Activated CD8-positive, alpha-beta memory T cell treated with anti-CD3 and anti-CD28 coated beads for 36 hours (primary cell): Measurements from ENCODE around the gene BCAS3. TPM values are rescaled to one million over a fixed set of nuclear protein-coding genes. Genes with fewer than 3 reads are reported as not detected.
"Not testable (repeated sequence)": the region's sequence is repeated elsewhere in the genome, so short reads cannot be mapped to it uniquely, and the experiment has no call there.

Source experiments
- CTCF ChIA-PET: fragments of 350-600 bp; sonication (Branson Sonifier 250); formaldehyde crosslinking; loops from one replicate; lab custom pipeline; 2021; ENCODE audit warnings: antibody characterized with exemption; lab: Charles Lee
- POLR2A ChIA-PET: fragments of 350-600 bp; sonication (Branson Sonifier 250); formaldehyde crosslinking; loops from one replicate; lab custom pipeline; 2021; ENCODE audit warnings: antibody characterized with exemption; lab: Charles Lee
- total RNA-seq, 2 experiments: library from RNA; stranded (reverse); gene quantifications; one replicate each; pipeline ENCODE4 v1.2.3, GENCODE V29; 2021

BCAS3 gene
- total RNA-seq, 2 experiments from 2014 or later = 6.9 to 9.3 TPM

DNA sequence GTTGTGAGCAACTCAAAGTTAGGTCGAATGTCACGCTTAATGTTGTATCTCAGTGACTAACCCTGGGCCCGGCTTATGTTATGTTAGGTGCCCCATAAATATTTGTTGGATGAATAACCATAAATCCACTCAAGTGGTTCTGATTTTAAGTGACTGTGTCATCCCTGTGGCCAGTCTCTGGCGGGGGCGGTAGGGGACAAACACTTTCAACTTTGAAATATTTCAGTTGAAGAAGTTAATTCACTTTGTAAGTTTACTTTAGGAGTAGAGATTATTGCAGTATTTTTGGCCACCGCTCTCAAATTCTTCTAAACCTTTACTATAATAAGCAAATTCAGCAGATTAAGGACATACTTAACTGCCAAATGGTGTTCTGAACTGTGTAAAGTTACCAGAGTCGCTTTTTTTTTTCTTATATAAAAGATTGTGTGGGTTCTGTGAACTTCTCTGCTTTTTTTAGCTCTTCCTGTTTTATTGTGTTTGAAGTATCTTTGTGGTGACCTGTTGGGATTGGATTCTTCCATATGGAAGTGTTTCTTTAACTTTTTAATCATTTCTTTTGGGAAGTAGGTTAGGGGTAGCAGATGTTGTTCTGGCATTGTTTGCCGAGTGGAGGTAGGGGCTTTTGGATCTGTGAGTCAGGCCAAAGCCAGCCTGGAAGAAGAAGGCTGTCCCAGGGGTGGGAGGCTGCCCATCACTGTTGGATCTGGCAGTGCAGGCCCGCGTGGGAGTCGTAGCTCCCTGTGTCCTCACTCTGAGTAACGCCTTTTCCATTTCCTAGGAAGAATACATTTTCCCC is 660.5 kb downstream of the BCAS3 start:
- CTCF ChIA-PET = no interaction called here
- POLR2A ChIA-PET = no interaction called here

DNA sequence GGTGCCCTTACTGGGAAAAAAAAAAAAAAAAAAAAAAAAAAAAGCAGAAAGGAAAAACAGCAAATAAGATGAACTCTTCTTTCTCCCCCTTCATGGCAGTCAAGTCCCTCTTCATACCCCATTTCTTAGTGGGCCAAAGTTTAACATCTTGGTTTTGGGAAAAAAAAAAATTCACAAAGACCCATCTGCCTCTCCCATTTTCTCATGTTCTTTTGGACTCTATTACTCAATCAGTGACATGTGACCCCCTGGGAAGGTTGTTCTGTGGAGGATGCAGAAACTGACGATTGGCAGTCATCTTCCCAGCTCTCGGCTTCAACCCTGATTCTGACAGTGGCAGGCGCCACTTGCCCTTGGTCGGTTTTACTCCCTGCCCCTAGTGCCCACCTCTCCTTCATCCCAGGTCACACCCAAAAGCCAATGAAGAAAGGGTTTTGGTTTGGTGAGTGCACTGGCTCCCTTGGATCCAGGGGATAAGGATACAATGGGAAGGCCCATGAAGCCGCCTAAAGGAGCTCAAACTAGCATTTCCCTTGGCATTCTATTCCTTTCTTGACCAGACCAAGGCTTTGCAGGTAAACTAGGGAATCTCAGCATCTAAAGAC is 661.3 kb downstream of the BCAS3 start:
- ChIA-PET CTCF (no interaction called here), POLR2A (no interaction called here)

DNA sequence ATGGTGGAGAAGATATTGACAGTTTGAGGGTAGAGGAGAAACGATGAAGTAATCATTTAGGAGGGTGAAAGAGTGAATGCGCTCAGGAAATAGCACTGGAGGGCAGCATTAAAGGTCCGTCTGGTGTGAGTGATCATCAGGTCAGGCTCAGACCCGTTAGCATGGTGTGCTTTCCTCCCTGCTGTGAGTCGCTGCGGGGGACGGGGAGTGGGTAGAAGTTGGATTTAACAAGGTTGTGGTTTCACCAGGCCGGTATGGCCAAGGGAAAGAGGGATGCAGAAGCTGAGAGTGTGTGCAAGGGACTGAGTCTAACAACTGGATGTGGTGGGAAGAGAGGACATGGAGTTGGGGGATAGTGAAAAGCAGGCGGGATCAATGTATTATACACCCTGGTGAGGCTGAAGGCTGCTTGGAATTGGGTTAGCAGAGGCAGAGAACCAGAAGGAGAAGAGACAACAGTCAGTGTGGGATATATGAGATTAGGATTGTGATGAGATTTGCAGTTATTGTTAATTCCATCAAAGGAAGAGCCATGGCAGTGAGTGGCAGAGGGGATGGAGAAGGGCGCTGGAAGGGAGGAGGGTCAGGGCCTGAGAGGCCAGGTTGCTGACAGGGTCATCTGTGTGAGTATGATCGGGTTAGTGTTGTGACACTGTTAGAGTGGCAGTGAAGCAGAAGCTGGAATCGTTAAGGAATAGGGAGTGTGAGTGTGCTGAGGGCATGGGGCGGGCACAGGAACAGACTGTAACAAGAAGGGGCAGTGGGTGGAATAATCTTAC is 663.0 kb downstream of the BCAS3 start:
- POLR2A ChIA-PET = no interaction called here
- CTCF ChIA-PET = no interaction called here

DNA sequence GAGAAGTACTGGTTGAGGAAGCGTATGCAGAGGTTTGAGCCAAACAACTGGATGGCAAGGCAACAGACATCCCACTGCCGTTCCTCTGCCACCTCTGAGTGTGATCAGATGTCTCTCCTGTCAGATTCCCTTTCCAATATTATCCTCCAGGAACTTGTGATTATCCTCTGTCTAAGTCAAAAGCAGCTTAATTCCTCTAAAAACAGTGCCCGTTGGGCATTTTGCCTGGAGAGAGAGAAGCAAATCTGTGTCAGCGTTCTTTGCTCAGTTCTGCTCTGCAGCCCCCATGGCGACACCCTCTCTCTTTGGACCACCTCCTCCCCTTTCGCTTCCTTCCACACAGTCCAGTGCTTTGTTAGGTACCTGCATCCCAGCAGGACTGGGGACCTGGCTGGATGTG is 665.9 kb downstream of the BCAS3 start:
- ChIA-PET CTCF (no interaction called here), POLR2A (no interaction called here)

DNA sequence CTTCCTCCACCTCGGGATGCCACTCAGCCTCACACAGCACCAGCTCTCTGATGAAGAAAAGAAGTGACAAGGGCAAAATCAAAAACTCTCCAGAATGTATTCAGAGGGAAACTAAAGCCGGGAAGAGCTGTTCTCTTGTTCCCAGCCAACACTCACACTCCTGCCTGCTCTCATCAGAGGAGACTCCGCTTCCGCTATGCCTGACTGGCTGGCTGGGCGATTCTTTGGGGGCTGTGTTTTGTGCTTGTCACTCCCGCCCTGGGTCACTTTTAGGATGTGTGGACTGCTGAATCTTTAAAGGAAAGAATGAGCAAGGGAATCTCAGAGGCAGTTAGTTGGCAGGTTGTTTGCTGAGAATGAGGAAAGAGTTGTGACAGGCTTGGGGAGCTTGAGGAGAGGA is 667.4 kb downstream of the BCAS3 start:
- ChIA-PET POLR2A (interaction anchor here (0.7 kb wide), 1 partner anchor 19 kb away, joined by 3 read pairs; no protein-coding TSS in a partner anchor), CTCF (no interaction called here)

DNA sequence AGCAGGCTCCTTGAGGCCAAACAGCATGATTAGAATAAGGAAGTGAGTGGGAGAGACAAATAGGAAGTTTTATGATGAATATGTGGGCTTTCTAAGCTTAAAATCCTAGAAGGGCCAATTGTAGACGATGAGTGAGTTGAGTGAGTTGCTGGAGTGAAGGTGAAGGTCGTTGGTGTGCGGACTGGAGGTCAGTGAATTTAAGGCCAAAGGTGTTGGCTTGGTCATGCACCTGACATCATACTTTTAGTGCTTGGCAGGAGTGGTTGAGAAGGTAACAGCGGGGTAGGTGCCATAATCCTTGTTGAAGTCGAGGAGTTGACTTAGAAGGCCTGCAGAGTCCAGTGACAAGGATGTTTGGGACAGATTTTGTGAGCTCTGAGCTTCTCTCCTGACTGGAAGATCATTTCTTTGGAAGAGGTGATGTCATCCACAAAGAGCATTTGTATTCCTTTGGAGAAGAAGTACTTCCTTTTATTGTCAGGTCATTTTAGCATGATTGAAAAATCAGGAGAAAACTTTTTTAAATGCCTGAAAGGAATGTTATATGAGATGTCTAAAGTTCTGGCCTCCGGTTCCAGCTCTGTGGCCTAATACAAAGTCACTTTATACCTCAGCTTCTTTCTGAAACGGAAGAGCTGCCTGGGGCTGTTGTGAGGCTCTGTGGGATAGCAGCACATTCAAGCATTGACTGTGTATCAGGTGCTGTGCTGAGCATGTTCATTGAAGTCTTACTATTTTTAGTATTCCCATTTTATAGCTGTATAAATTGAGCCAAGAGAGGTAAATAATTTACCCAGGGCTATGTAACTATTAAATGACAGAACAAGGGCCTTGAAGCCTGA is 668.4 kb downstream of the BCAS3 start:
- POLR2A ChIA-PET = interaction anchor here (0.7 kb wide), 1 partner anchor 18 kb away, joined by 3 read pairs; no protein-coding TSS in a partner anchor
- CTCF ChIA-PET = no interaction called here

DNA sequence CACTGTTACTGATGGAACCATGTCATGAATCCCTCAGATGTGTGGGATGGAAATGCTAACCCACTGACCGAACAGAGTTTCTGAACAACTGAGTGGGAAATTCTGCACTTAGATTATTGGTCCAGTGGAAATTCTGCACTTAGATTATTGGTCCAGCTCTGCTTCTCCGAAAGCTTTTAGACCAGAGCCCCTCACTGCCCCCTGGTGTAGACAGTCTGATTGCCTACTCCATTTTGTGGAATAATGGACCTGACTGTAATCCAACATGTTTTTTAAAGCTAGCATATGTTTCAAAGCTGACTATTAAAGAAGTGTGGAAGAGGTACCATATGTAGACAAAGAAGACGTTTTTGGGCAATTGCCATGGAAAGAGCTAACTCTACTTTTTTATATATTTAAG is 671.7 kb downstream of the BCAS3 start:
- CTCF ChIA-PET = no interaction called here
- POLR2A ChIA-PET = no interaction called here

DNA sequence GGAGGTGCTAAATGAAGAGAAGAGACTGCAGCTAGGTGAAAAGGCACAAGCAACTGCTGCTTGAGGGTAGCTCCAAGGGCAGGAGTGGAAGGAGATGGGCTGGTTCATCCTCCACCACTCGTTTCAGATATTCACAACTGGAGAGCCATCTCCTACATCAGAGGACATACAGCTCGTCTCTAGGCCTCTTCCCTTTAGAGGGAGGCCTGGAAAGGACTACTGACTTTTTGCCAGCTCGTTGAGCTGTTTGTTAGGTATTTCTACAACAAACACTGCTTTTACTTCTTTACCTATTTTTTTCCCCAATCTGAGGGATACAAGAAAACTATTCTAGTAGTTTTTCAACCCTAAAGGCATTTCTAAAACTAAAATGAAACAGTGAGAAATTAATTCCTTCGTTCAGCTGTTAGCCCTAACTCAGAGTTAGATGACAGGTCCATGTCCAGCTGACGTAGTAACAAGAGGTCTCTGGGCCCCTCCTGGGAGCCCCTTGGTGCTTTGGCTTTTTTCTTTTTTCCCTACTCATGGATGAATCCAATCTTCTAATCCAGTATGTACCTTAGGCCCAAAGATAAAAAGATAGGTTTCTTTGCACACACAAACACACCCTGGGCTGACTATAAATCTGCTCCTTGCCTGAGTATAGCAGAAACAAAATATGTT is 674.2 kb downstream of the BCAS3 start:
- POLR2A ChIA-PET = no interaction called here
- CTCF ChIA-PET = no interaction called here

DNA sequence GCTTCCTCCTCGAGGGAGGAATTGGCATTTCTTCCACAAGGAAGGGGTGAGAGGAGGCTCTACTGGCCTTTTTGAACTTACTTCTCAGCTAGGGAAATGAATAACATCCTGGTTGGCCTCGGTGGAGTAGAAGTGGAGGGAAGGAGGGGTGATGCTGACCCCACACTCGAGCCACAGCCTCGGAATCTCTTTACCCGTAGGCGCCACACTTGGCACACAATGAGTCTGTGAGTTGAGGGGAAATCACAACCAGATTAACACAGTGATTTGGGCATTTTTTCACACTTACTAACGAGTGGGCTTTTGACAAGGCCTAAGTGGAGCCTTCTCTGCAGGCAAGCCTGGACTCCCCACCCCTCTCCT is 674.7 kb downstream of the BCAS3 start:
- ChIA-PET CTCF (no interaction called here), POLR2A (no interaction called here)

DNA sequence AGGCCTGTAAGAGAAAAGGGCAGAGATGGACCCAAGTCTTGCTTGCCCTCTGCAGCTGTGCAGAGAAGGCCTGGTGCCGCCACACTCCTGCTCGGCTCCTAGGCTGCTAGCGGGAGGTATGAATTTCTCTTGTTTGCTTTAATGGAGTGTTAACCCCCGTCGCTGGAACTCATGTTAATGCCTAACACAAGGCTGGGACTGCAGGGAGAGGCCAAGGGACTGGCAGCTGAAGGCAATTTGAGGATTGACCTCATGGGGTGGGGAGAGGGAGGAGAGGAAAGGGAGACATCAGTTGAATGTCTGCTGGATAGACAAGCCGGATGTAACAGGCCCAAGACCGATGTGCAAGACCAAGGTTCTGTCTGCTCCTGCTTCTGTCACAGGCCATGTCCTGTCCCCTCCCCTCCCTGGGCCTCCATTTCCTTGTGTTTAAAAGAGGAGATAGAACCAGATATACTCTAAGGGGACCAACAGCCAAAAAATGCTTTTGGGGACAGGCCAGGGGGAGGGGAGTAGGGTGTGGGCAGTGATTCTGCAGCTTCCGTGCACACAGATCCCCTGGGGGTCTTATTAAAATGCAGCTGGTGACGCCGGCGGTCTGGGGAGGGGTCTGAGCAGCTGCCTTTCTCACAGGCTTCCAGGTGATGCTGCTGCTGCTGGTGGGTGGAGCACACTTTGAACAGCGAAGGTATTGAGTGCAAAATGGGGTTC is 675.3 kb downstream of the BCAS3 start:
- POLR2A ChIA-PET = no interaction called here
- CTCF ChIA-PET = no interaction called here

DNA sequence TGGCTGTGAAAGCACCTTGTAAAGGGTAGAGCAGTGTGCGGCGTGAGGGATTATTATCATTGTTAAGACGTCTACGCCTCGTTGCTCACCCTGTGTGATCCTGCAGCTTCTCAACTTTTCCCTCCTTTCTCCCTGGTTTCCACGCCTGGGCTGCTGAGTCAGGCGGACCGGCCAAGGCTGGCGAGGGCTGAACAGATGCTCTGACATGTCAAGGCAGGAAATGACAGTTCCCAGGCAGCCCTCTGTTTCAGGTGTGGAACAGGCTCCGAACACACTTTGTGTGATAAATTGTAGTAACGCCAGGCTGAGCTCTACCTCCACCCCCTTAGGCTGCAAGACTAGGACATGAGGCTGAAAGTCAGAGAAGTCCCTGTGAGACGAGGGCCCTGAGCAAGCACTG is 676.0 kb downstream of the BCAS3 start:
- ChIA-PET POLR2A (no interaction called here), CTCF (no interaction called here)

DNA sequence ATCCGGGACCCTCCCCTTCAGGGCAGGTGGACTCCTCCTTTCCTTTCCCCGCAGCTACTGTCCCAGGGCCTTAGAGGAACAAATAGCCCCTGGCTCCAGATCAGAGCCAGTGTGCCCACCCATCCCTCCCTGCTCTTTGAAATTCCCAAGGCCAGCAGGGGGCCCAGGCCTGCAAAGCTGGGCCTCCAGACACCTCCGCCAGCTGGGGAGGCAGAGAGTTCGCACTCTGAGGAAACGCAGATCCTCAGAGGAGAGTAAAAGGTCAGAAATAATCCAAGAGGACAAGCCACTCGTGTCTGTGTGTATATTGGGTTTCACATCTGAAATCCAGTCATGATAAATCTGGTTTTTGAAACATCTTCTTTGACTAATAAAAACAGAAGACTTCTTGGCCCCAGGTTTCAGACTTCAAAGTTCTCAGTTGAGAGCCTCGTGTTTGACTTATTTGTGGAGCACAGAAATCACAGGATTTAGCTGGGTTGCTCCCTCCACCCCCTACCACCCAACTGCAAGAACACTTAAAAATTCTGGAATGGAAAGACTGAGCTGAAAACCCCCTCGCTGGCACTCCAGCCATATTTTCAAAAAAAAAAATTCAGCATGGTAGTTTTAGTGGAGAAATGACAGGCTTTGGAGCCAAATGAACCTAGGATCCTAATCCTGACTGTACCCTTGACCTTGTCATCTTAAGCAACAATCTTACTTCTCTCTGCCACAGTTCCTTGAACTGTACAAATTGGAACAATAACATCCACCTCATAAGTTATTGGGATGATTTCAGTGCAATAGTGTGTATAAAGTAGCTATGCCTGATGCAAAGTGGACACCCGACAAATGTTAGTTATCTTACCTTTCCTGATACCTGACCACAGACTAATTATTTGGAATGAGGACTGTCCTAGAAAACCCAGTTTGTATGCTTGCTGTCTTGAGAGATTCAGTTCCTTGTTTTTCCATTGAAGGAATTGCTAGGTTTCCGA is 677.5 kb downstream of the BCAS3 start:
- ChIA-PET CTCF (no interaction called here), POLR2A (no interaction called here)

DNA sequence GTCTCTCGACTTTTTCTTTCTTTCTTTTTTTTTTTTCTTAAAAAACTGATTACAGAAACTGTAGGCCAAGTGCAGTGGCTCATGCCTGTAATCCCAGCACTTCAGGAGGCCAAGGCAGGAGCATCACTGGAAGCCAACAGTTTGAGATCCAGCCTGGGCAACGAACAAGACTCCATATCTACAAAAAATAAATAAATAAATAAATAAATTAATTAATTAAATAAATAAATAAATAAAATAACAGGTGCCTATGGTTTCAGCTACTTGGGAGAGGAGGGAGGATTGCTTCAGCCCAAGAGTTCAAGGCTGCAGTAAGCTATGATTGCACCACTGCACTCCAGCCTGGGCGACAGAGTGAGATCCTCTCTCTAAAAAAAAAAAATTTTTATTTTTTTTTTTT is 679.4 kb downstream of the BCAS3 start:
- POLR2A ChIA-PET, CTCF ChIA-PET: not testable (repeated sequence)

DNA sequence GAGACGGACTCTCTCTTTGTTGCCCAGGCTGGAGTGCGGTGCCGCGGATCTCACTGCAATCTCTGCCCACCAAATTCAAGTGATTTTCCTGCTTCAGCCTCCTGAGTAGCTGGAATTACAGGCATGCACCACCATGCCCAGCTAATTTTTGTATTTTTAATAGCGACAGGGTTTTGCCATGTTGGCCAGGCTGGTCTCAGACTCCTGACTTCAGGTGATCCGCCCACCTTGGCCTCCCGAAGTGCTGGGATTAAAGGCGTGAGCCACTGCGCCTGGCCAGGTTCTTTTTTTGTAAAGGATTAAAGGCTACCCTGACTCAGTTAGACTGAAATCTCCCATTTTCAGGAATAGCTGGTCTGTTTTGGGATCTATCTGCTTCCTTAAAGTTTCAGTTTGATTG is 681.9 kb downstream of the BCAS3 start:
- CTCF ChIA-PET, POLR2A ChIA-PET: not testable (repeated sequence)

DNA sequence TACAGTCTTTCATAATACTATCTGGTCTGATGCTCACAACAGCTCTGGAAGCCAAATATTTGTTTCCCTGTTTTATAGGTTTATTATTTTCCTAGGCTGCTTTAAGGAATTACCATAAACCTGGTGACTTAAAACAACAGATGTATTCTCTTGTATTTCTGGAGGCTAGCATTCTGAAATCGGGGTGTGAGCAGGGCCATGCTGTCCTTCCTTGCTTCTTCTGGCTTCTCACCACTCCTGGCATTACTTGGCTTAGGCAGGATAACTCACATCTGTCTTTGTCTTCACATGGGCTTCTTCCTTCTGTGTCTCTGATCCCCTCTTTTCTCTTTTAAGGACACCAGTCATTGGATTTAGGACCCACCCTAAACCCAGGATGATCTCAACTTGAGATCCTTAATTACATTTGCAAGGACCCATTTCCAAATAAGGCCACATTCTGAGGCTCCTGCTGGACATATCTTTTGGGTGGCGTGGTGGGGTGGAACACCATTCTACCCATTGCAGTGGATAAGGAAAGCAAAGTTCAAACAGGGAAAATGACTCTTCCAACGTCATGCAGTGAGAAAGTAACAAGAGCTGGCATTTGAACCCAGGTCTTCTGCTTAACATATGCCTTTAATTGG is 682.8 kb downstream of the BCAS3 start:
- CTCF ChIA-PET = no interaction called here
- POLR2A ChIA-PET = no interaction called here

DNA sequence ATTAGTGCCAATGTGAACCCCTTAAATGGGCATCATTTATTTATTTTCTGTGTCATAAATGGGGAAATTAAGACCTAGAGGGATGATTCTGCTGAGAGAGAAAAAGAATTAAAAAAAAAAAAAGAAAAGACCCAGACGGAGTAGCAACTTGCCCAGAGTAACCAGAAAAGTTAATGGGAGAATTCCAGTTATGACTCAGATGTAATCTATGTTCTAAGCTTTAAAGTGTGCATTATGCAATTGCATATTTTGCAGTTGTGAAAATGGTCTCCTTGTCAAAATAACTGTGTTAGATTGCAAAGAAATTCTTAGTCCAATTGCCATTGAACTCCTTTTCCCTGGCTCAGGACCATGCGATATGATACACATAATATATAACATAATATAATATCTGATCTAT is 683.4 kb downstream of the BCAS3 start:
- CTCF ChIA-PET = no interaction called here

DNA sequence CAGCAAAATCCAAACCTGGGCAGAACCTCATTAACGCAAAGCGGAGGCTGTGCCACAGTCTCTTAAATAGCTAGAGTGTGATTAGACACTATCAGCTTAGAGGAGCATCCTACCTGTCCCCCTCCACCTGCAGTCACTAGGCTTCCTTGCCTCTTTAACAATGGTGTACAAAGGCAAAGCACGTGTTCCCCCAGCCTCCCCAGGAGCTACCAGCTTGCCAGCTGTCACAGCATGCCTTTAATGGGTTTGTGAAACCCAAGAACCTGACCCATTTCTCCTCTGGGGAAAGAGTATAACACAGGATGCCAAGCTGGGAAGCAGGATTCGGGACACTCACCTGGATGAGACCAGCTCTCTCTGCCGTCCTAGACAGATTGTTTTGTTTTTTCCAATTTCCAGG is 684.7 kb downstream of the BCAS3 start:
- ChIA-PET CTCF (no interaction called here), POLR2A (no interaction called here)

More for the DNA sequence above, 683.4 kb downstream of the BCAS3 start:
- POLR2A ChIA-PET = no interaction called here
